Hepatocyte (in vitro differentiated cells): ENCODE data around the gene INTS13. TPM values are rescaled to one million over a fixed set of nuclear protein-coding genes. Genes with fewer than 3 reads are reported as not detected.
"Not testable (repeated sequence)": the region's sequence is repeated elsewhere in the genome, so short reads cannot be mapped to it uniquely, and the experiment has no call there.

ENCODE experiments used
- DNase-seq: peaks from one replicate; pipeline ENCODE4 v3.0.0-alpha.2; 2016; ENCODE audit warnings: low spot score
- H2AFZ ChIP-seq: fragments of 200-600 bp; sonication (generic); 2 replicates; pipeline ENCODE4 v1.6.0; 2016; ENCODE audit warnings: antibody characterized with exemption, mild to moderate bottlenecking
- H3K27ac ChIP-seq: fragments of 200-600 bp; sonication (generic); 2 replicates; pipeline ENCODE4 v1.5.1; 2016; ENCODE audit warnings: mild to moderate bottlenecking
- H3K27me3 ChIP-seq: fragments of 200-600 bp; sonication (generic); 2 replicates; pipeline ENCODE4 v1.6.1; 2016
- H3K36me3 ChIP-seq: fragments of 200-600 bp; sonication (generic); replicated peaks from 2 replicates; pipeline ENCODE4 v1.5.1; 2016; ENCODE audit warnings: low read depth; ENCODE audit not compliant: insufficient read depth
- H3K4me1 ChIP-seq: fragments of 200-600 bp; sonication (generic); 2 replicates; pipeline ENCODE4 v1.5.1; 2016; ENCODE audit warnings: mild to moderate bottlenecking, moderate library complexity; ENCODE audit not compliant: insufficient read depth
- H3K4me2 ChIP-seq: fragments of 200-600 bp; sonication (generic); 2 replicates; pipeline ENCODE4 v1.6.0; 2016
- H3K4me3 ChIP-seq: fragments of 200-600 bp; sonication (generic); 2 replicates; pipeline ENCODE4 v1.5.1; 2016; ENCODE audit warnings: mild to moderate bottlenecking
- H3K79me2 ChIP-seq: fragments of 200-600 bp; sonication (generic); 2 replicates; pipeline ENCODE4 v1.6.0; 2017; ENCODE audit warnings: mild to moderate bottlenecking
- H3K9me2 ChIP-seq: fragments of 200-600 bp; sonication (generic); replicated peaks from 2 replicates; pipeline ENCODE4 v1.6.0; 2017; ENCODE audit warnings: mild to moderate bottlenecking; ENCODE audit not compliant: insufficient read depth
- H3K9me3 ChIP-seq: fragments of 200-600 bp; sonication (generic); 2 replicates; pipeline ENCODE4 v1.5.1; 2016; ENCODE audit warnings: low read depth, mild to moderate bottlenecking
- H4K20me1 ChIP-seq: fragments of 200-600 bp; sonication (generic); 2 replicates; pipeline ENCODE4 v1.6.0; 2016; ENCODE audit warnings: mild to moderate bottlenecking; ENCODE audit not compliant: insufficient read depth, poor library complexity, severe bottlenecking
- EZH2 ChIP-seq: fragments of 200-600 bp; sonication (generic); IDR thresholded peaks from 2 replicates; pipeline ENCODE4 v1.6.1; 2016; ENCODE audit warnings: antibody characterized with exemption, mild to moderate bottlenecking, borderline replicate concordance
- EZH2phosphoT487 ChIP-seq: fragments of 200-600 bp; sonication (generic); IDR thresholded peaks from one replicate; pipeline ENCODE4 v1.6.1; 2018; ENCODE audit warnings: antibody characterized with exemption, mild to moderate bottlenecking, low read depth, moderate library complexity; ENCODE audit not compliant: unreplicated experiment, severe bottlenecking
- WGBS: methylation state at CpG from one replicate; pipeline ENCODE4 v1.1.6; 2016; ENCODE audit warnings: low lambda C conversion rate; ENCODE audit errors: missing lambda C conversion rate; 5-methylcytosine and 5-hydroxymethylcytosine counted together
- polyA plus RNA-seq: library from polyadenylated mRNA; unstranded; fragments of >200 nt; fragmentation: Nextera tagmentation; extraction: Ambion mirVana; gene quantifications from 2 replicates; pipeline ENCODE4 v1.2.1, GENCODE V29; 2016
- total RNA-seq: library from RNA; depleted of rRNA; stranded (reverse); fragments of >200 nt; gene quantifications from 2 replicates; pipeline ENCODE4 v1.2.3, GENCODE V29; 2014
- TF ChIP-seq, protein P1 (sequence below): fragments of 200-600 bp; sonication (generic); IDR thresholded peaks from 2 replicates; pipeline ENCODE4 v1.5.1; 2016; ENCODE audit warnings: antibody characterized with exemption, mild to moderate bottlenecking; ENCODE audit not compliant: poor library complexity

INTS13 gene
- total and polyA plus RNA-seq, 2 experiments from 2014 or later: 13.8 to 40.4 TPM

- H3K4me2 ChIP-seq: no peak overlapping the region
- H3K79me2 ChIP-seq: no peaks in the 10 kb centered on the region
- H3K36me3 ChIP-seq: no peaks in the 10 kb centered on the region
- H3K9me2 ChIP-seq: no peaks in the 10 kb centered on the region
- no peaks in the 10 kb centered on the region for H4K20me1 ChIP-seq
- 100% methylated on average over 3 of the region's 3 CpGs for WGBS
- no peaks in the 10 kb centered on the region for H3K27me3 ChIP-seq
- no peak for TF ChIP-seq EZH2
- TF ChIP-seq EZH2phosphoT487: no peak
- TF ChIP-seq, protein P1, sequence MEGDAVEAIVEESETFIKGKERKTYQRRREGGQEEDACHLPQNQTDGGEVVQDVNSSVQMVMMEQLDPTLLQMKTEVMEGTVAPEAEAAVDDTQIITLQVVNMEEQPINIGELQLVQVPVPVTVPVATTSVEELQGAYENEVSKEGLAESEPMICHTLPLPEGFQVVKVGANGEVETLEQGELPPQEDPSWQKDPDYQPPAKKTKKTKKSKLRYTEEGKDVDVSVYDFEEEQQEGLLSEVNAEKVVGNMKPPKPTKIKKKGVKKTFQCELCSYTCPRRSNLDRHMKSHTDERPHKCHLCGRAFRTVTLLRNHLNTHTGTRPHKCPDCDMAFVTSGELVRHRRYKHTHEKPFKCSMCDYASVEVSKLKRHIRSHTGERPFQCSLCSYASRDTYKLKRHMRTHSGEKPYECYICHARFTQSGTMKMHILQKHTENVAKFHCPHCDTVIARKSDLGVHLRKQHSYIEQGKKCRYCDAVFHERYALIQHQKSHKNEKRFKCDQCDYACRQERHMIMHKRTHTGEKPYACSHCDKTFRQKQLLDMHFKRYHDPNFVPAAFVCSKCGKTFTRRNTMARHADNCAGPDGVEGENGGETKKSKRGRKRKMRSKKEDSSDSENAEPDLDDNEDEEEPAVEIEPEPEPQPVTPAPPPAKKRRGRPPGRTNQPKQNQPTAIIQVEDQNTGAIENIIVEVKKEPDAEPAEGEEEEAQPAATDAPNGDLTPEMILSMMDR: no peak
- no peak for DNase-seq
- no peaks in the 10 kb centered on the region for H3K4me1 ChIP-seq
- H2AFZ ChIP-seq: no peak overlapping the region
- H3K9me3 ChIP-seq: no peaks in the 10 kb centered on the region
- no peak overlapping the region for H3K4me3 ChIP-seq
- no peak overlapping the region for H3K27ac ChIP-seq
These were observed 29.1 kb upstream of the INTS13 start for GRCh38 chr12:26966842-26967241.

DNA sequence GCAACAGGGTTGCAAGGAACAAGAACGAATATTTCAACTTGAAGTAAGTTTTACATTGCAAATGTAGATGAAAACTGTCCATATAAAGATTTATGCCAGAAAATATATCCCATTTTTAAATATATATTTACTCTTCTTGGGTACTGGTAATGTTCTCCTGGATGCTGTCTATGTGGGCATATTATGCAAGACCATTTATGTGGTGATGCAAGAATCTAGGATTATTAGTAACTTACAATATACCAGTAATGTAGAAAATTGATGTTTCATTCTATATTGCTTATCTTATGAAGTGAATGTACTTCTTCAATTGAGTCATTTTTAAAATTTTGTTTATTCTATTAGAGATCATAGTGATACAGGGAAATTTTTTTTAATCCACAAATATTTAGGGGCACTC is 25.6 kb upstream of the INTS13 start:
- no peak for DNase-seq
- Histone ChIP-seq H3K9me3 (no peaks in the 10 kb centered on the region), H3K36me3 (no peaks in the 10 kb centered on the region)

GRCh38 chr12:26961803-26962202 is 24.0 kb upstream of the INTS13 start:
- no peak overlapping the region for H3K4me2 ChIP-seq
- 100% methylated on average over 1 of the region's 1 CpG for WGBS
- no peaks in the 10 kb centered on the region for H3K27me3 ChIP-seq
- H3K9me3 ChIP-seq: no peaks in the 10 kb centered on the region
- no peaks in the 10 kb centered on the region for H3K4me1 ChIP-seq
- H3K79me2 ChIP-seq: no peaks in the 10 kb centered on the region
- no peaks in the 10 kb centered on the region for H3K9me2 ChIP-seq
- H2AFZ ChIP-seq: no peak overlapping the region
- no peak overlapping the region for H3K27ac ChIP-seq
- no peak overlapping the region for H3K4me3 ChIP-seq
- H4K20me1 ChIP-seq: no peaks in the 10 kb centered on the region
- H3K36me3 ChIP-seq: no peaks in the 10 kb centered on the region
- TF ChIP-seq, protein P1: no peak
- no peak for TF ChIP-seq EZH2phosphoT487
- no peak for TF ChIP-seq EZH2
- no peak for DNase-seq

More for the DNA sequence above, 25.6 kb upstream of the INTS13 start:
- Histone ChIP-seq H3K27ac (no peak overlapping the region), H4K20me1 (no peaks in the 10 kb centered on the region), H3K79me2 (no peaks in the 10 kb centered on the region), H3K4me2 (no peak overlapping the region), H3K9me2 (no peaks in the 10 kb centered on the region), H2AFZ (no peak overlapping the region), H3K4me3 (no peak overlapping the region), H3K4me1 (no peaks in the 10 kb centered on the region), H3K27me3 (no peaks in the 10 kb centered on the region)
- TF ChIP-seq, protein P1: no peak
- TF ChIP-seq EZH2 (no peak), EZH2phosphoT487 (no peak)
- 100% methylated on average over 1 of the region's 1 CpG for WGBS

- not testable (repeated sequence) for H4K20me1 ChIP-seq, DNase-seq, H3K4me2 ChIP-seq, H3K36me3 ChIP-seq, H3K4me3 ChIP-seq, H3K4me1 ChIP-seq, H3K9me2 ChIP-seq, H2AFZ ChIP-seq, H3K27me3 ChIP-seq, H3K79me2 ChIP-seq, H3K27ac ChIP-seq, H3K9me3 ChIP-seq
- WGBS: 93% methylated on average over 7 of the region's 7 CpGs
These were observed 23.6 kb upstream of the INTS13 start for GRCh38 chr12:26961391-26961790.
